GM18519 (cell line): ENCODE data around the gene BRINP1.

ENCODE experiments used
- ATAC-seq: cut with Tn5 transposase; IDR thresholded peaks from one replicate; pipeline ENCODE4 v1.9.1; 2021; ENCODE audit warnings: mild to moderate bottlenecking, moderate library complexity; ENCODE audit not compliant: unreplicated experiment, low FRiP score

Gene BRINP1

DNA sequence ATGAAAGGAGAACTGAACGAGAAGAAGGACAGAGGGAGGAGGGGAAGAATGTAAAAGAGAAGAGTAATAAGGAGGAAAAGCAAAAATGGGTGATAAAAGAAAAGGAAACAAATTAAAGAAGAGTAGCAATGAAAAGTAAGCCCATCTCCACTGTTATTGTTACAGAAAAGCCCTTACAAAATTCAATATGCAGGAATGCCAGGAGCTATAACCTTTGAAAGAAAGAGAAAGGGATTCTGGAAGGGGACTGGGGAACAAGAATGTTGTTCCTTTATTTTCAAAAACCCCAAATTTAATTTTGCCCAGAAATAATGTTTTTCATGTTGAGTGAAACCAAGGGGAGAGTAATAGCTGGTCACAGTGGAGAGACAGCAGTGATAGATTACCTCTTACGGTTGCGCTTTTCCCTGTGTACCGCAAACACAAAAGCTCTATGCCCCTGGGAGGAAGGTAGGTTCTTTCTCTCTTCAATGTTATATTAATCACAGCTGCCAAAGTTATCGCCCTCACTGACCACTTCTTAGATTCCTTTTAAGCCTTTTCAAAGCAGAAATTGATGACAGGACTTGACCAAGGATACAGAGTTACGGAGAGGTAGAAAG lies 86.7 kb downstream of the BRINP1 start:
- no peak for ATAC-seq

DNA sequence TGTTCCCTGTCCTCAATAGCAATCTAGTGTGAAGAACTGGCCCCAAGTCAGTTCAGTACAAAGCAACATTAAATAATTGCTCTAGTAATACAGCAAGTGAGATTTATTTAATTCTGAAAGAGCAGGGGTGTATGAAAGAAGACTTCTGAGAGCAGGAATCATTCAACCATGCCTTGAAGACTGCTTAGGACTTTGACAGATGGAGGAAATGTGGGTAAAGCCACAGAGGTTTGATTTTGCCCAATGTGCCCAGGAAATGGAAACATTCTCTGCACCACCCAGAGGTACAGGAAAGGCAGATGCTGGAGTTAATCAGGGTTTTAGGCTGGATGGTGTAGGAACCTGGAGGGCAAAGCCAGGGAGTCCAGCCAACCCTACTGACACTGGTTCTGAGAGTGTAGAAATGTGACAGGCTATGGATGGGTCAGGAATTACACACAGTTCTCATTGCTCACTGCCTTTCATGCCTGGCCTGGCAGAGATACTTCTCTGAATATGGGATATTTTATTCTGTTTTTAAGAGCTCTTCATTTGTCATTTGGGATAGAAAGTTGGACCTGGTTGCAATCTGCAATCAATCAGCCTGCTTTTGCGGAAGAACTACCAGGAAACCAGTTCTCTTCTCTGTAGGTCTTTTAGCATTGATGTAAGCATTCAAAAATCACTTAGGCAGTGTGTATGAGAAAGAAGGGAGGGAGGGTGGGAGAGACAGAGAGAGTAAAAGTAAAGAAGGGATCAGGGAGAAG lies 88.3 kb downstream of the BRINP1 start:
- no peak for ATAC-seq

DNA sequence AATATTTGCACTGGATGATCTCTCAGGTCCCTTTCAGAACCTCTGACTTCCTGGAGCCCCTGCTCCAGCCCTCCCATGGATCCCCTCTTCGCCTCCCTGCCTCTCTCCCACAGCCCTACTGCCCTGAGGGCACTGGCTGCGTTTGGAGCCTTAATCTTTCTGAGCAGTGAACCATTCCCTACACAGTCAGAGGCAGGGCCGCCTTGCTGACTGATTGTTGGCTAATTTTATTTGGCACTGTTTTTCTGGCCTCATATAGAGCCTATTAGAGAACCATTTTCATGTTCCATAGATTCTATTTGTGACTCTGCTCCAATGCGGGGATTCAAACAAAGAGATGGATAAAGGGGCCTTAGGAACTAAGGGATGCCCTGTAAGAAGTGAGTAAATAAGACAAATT lies 91.1 kb downstream of the BRINP1 start:
- no peak for ATAC-seq

DNA sequence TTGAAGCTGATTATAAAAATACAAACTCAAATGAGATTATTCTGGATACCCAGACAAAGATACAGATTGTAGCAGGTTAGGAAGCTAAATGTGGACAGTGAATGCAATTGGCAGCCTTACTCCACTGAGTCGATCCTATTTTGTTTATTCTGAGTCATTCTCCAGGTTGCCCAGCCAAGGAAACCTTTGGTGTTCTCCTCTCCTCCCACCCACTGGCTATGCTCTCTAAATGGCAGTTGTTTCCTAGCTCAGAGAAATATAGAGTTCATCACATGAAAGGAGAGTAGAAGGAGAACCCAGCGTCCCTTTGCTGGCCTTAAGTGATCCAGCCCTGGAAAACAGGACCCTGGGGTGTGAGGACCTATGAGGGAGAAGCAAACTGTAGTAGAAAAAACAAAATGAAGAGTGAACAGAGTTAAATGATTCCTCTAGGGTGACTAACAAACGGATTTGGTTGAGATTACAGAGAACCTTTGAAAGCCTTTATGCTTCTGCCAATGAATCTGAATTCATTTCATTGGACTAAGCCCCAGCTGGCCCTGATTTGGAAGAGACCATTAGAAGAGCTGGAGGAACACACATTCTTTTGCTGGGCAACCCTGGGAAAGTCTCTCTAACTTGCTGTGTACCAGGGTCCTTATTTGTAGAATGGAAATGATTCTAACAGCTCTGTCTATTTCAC lies 95.1 kb downstream of the BRINP1 start:
- ATAC-seq, result no peak

DNA sequence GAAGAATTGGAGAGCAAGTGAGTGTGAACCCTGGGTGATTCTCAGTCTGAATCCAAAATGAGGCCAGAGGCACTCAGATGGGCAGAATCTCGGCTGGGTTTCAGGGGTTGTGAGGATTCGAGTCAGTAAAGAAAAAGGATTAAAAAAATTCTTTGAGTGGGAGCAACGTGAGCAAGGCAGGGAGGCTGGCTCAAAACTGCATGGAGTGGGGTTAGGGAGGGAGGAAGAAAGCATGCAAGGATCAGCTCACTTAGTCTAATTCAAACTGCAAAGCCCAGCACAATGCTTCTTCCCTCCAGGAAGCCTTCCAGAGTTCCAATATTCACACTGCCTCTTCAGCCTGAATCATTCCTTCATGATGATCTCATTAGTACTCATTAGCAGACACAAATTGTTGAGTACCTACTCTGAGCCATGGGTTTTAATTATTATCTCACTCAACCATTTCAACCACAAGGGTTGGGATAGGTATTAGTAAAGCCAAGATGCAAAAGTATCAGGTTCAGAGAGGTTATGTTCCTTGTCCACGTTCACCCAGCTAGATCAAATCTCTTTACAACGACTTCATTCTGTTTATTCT lies 95.8 kb downstream of the BRINP1 start:
- no peak for ATAC-seq

DNA sequence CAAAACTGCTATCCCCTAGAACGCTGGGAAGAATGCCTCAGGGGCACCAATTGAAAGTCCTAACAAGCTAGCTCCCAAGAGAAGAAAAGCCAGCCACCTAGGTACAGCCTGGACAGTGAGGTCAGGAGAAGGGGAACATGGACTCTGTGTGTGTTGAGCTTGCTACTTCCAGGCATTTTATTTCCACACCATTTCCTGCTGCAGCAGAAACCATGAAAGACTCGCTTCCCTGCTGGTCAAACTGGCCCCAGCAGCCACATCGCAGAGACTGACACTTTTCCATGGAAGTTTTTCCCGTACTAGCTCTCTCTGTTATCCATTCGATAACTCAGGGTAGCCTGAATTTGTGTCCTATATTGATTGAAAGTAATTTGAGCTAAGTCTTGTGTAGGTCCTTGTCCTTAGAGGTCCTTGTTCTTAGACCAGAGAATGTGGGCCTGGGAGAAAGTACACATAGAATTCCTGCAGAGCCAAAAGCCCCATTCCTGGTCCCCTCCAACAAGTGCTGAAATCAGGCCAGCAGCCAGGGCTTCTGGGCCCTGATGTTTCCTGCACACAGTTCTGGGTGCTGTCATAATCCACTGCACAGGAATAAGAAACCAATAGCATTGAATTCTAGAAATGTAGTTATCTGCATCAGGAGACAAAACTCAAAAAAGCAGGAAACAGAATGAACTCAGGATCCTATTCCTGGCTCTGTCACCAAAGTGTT lies 96.6 kb downstream of the BRINP1 start:
- ATAC-seq, result no peak

DNA sequence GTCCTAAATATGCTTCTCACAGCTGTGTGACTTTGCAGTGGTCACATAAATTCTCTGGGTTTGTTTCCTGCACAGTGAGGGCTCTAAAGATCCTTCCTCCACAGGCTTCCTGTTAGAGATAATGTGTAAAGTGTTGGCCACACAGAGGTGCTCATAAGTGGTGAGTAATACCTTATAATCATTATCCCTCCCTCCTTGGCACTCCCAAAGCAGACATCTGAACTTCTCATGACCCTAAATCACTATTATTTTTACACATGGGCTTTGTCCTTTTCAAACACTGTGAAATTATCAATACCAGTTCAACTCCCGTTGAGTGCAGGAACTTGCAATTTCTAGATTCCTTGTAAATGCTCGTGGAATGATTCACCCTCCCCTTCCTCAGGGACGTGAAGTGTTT lies 100.2 kb downstream of the BRINP1 start:
- no peak for ATAC-seq

DNA sequence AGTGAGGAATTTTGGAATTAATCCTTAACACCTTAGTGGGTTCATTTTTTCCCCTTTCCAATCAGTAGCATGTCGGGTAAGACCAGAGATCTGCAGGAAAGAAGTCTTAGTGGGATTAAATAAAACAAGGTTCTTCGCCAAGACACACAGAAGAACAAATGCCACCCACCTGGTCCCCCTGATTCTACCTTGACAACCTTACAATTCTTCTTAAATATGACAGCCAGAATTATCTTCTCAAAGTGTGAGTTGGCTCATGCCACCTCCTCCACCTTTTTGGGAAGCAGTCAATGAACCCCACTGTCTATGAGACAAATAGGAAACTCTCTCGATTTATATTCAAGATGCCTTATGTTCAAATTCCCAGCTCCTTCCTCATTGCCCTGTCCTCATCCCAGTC lies 105.1 kb downstream of the BRINP1 start:
- ATAC-seq, result no peak

DNA sequence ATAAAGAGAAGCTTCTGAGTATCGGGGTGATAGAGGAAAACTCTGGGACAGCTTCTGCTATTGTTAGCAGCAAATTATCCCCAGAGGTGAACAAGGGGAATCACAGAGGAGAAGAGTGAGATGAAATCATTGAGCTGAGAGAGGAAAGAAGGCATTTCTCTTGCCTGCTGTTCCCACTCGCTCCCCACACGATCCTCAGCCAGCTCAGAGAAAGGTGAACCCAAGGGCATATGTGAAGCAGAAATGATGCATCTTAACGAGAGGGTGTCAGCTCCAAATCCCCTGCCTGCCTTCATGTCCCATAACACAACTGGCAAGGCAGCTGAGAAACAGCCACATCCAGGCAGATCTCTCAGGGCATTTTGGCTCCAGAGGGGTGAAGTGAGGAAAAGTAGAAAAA lies 111.6 kb downstream of the BRINP1 start:
- no peak for ATAC-seq

DNA sequence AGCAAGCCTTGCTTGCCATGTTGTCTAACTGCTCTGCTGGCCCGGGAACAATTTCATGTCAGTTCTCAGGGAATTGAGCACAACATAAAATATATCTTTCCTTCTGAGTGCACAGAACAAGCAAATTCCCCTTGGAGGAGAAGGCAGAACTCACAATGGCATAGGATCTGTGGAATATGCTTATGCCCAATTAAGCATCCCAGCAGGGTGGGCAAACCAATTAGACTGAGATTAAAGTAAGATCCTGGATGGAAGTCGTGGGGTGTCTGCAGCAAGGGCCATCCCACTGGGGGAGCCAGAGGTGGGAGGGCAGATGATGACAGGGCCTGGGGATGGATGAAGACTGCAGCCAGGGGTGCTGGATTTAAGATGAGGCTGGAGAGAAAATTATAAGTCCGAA lies 114.1 kb downstream of the BRINP1 start:
- ATAC-seq, result no peak

DNA sequence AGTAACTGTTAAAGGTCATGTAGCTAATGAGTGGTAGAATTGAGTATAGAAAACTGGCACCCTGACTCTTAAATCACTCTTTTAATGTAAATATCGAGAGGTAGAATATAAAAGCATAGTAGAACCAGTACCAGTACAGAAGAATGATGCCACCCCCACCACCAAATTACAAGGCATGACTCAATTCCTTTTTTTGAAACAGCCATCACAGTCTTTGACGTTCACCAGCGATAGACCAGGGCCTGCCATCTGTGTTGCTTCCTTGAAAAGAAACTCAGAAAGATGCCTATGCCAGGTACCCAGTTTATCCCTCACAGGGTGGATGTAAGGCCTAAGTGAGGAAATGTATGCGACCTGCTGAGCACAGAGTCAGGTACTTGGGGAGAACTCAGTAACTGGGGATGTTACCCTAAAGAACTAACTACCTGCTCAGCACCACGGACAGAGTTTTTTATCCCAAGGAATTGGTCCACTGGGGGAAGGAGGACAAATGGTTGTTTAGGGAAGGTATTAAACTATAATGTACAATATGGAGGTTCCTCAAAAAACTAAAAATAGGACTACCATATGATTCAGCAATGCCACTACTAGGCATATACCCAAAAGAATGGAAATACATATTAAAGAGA lies 116.5 kb downstream of the BRINP1 start:
- no peak for ATAC-seq

DNA sequence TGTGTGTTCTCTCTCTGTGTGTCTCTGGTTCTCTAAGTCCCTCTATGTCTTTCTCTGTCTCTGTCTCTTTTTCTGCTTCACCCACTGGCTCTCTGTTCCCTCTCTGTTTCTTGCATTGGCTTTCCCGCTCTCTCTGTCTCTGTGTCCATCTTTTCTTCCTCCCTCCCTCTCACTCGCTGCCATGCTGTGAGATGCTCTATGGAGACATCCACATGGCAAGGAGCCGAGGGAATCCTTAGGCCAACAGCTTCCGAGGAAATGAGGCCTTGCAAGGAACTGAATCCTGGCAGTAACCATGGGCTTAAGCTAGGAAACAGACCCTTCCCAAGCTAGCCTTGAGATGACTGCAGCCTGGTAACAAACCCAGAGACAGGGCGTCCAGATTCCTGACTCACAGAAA lies 117.3 kb downstream of the BRINP1 start:
- no peak for ATAC-seq

DNA sequence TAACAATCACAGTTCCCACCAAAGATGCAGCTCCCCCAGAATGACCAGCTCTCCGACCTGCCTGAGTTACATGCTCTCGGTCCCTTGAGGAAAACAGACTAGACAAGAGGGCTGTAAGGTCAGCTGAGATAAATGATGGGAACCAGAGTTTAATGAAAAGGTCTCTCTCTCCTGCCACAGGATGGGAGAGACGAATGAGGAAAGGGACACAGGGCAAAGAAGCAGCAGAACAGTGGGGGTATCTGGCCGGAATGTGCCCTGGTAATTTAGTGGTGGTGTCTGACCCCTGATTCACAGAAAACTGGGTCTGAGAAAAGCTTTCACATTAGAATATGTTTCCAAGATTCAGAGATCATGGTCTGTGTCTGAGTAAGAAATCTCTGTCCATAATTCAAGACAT lies 118.5 kb downstream of the BRINP1 start:
- no peak for ATAC-seq

DNA sequence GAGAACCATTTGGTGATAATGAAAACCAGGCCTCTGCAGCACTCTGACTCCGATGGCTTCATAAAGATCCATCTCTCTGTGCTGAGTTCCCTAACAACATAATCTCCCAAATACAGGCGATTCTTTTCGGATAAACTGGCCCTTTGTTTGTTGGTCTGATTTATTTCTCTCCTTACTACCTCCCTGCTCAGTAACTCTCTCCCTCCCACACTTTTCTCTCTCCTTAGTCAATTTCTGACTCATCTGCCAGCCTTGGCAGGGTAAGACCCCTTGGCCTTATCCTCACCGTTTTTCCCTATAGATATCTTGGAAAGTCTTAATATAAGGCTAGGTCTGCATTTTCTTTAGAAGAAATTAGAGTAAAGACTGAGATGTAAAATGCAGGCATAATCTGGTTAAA lies 128.7 kb downstream of the BRINP1 start:
- no peak for ATAC-seq

DNA sequence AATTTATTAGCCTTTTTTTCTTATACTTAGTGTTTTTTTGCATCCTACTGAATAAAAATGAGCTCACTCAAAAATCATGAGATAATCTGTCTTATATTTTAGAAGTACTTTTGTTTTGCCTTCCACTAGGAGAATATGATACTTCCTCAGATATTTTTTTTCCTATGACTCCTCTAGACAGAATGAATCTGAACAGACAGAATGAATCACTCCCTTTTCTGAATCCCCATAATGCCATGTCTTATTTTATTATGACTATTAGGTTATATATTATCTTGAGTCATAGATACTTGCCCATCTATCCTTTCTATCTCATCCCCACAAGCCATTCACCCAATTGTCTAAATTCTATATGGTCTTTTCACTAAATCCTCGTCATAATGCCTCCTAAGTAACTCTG lies 134.6 kb downstream of the BRINP1 start:
- ATAC-seq, result no peak

DNA sequence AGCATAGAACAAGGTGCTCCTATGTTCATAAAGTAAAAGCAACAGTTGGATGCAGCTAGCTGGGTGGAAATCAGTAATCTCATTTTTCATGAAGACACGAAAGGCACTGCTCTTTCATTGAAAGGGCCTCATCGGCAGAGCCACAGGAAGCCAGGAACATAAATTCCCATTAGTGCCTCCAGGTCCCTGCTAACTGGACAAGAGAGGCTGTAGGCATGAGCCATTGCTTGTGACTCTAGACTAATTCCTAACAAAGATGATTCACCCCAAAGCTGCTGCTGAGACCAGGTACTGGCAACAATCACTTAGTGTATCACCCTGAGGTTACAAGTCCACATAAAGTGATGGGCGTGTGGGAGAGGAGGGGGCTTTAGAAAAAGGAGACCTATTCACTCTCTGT lies 141.8 kb downstream of the BRINP1 start:
- no peak for ATAC-seq

DNA sequence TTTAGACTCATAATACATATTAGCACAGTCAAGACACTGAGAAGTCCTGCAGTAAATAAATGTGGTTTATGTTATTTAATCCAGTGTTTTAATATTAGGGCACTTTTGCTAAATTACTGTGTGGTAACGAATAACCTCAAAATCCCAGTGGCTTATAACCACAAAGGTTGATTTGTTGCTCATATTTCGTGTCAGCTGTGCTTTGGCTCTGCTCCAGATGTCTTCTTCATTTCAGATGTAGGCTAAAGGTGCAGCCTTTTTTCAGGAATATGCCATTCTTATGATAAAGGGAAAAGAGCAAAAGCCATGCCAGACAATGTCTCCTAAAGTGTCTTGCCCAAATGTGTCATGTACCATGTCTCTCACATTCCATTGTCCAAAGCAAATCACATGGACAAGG lies 144.8 kb downstream of the BRINP1 start:
- no peak for ATAC-seq

DNA sequence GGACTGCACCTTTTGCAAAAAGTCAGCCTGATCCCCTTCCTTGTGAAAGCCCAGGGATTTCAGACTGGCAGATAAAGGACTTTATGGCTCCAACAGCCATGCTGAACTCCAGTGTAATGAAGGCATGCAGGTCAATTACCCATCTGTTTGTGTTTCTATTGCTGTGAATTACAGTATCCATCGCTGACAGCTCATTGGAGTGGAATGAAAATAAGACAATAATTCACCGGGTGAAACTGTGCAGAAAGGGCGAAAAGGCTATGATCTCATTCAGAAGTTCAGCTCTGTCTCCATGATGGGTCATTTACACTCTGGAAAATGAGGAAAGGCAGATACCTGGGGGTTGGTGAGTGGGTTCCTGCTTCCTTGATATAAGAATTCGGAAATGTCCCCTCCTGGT lies 148.0 kb downstream of the BRINP1 start:
- no peak for ATAC-seq

DNA sequence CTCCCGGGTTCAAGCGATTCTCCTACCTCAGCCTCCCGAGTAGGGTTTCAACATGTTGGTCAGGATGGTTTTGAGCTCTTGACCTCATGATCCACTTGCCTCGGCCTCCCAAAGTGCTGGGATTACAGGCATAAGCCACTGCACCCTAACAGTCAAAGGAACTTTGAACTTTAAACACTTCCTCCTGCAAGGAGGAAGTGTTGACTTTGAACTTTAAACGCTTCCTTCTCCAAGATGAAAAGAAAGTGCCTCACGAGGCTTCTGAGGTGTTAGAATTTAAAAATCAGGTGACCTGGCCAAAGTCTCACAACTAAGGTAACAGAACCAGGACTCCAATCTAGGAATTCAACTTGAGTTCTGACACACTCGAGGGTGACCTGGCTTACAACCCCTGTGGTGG lies 150.9 kb downstream of the BRINP1 start:
- ATAC-seq, result no peak

DNA sequence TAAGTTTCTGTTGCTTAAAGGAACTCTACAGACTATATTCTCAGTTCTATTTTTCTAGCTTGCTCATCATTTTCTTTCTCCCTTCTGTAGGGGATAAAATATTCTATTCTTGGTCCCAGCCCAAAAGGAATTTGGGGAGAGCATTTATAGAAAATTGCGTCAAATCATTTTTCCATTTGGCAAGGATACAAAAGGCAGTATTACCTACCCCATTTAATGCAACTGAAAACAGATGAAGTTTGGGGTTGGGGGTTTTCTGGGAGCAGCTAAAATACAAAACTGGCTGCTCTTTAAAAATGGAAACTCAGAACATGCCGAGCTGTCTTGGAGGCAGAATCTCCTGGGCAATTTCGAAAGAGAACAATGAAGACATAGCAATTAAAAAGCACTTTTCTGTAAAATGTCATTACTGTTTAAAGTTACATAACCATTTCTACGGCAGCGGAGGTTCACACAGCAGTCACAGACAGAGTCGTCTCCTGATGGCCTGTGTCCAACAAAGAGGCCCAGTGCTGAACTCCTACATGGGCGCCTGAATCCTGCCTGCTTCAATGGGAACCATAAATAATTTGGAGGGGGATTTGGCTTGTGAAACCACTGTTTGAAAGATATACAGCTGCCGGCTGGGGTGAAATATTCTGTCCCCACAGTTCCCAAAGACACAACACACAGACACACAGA lies 152.4 kb downstream of the BRINP1 start:
- no peak for ATAC-seq
